Measurements from ENCODE around the gene PDPK1.
"Not testable (repeated sequence)": the region's sequence is repeated elsewhere in the genome, so short reads cannot be mapped to it uniquely, and the experiment has no call there.

The PDPK1 gene

GRCh38 chr16:2526135-2526534 is 11.7 kb upstream of the PDPK1 start:
- H3K4me1 Mint-ChIP-seq, result peaks cover 15% of the 10 kb centered on the region
- peaks cover 17% of the 10 kb centered on the region for H3K36me3 Mint-ChIP-seq
- ATAC-seq (ENCODE audit: low read depth) (no peak), DNase-seq (ENCODE audit: low spot score in 2 of 2) (no peak)
- peak overlapping the region; percentile 59 for H3K27ac Mint-ChIP-seq
- no peak overlapping the region for H3K4me3 Mint-ChIP-seq
- no peaks in the 10 kb centered on the region for H3K27me3 Mint-ChIP-seq
- H3K9me3 Mint-ChIP-seq, result no peaks in the 10 kb centered on the region

GRCh38 chr16:2527071-2527783 is 10.6 kb upstream of the PDPK1 start:
- H3K9me3 Mint-ChIP-seq, result no peaks in the 10 kb centered on the region
- no peaks in the 10 kb centered on the region for H3K27me3 Mint-ChIP-seq
- H3K27ac Mint-ChIP-seq, result peak overlapping the region; percentile 53
- peak in 1 of 2 donors; percentile 3 for DNase-seq (ENCODE audit: low spot score in 2 of 2)
- no peak for ATAC-seq (ENCODE audit: low read depth)
- no peak overlapping the region for H3K4me3 Mint-ChIP-seq
- H3K36me3 Mint-ChIP-seq, result peaks cover 17% of the 10 kb centered on the region
- peaks cover 16% of the 10 kb centered on the region for H3K4me1 Mint-ChIP-seq

GRCh38 chr16:2527784-2528100 is 10.1 kb upstream of the PDPK1 start:
- Mint-ChIP-seq H3K27me3 (no peaks in the 10 kb centered on the region), H3K36me3 (peaks cover 17% of the 10 kb centered on the region), H3K4me3 (no peak overlapping the region), H3K9me3 (no peaks in the 10 kb centered on the region), H3K27ac (peak overlapping the region; percentile 35), H3K4me1 (peaks cover 19% of the 10 kb centered on the region)
- DNase-seq (ENCODE audit: low spot score in 2 of 2) (no peak), ATAC-seq (ENCODE audit: low read depth) (no peak)

- DNase-seq (ENCODE audit: low spot score in 2 of 2), result peak; percentile 4 to 18
- no peaks in the 10 kb centered on the region for H3K9me3 Mint-ChIP-seq
- peaks cover 19% of the 10 kb centered on the region for H3K4me1 Mint-ChIP-seq
- H3K36me3 Mint-ChIP-seq, result peaks cover 17% of the 10 kb centered on the region
- no peak overlapping the region for H3K4me3 Mint-ChIP-seq
- no peaks in the 10 kb centered on the region for H3K27me3 Mint-ChIP-seq
- no peak for ATAC-seq (ENCODE audit: low read depth)
- peak overlapping the region; percentile 35 for H3K27ac Mint-ChIP-seq
Measured at GRCh38 chr16:2528161-2529060, 9.4 kb upstream of the PDPK1 start.

- H3K27ac Mint-ChIP-seq, result peak overlapping the region; percentile 47
- H3K9me3 Mint-ChIP-seq, result no peaks in the 10 kb centered on the region
- peaks cover 16% of the 10 kb centered on the region for H3K4me1 Mint-ChIP-seq
- no peaks in the 10 kb centered on the region for H3K27me3 Mint-ChIP-seq
- DNase-seq (ENCODE audit: low spot score in 2 of 2) (peak in 1 of 2 donors; percentile 26), ATAC-seq (ENCODE audit: low read depth) (no peak)
- peak overlapping the region; percentile 24 for H3K4me3 Mint-ChIP-seq
- H3K36me3 Mint-ChIP-seq, result peaks cover 12% of the 10 kb centered on the region
Measured at GRCh38 chr16:2529061-2529931, 8.5 kb upstream of the PDPK1 start.

- Mint-ChIP-seq H3K4me3 (peak overlapping the region; percentile 37), H3K27me3 (no peaks in the 10 kb centered on the region), H3K36me3 (peaks cover 10% of the 10 kb centered on the region), H3K4me1 (peaks cover 16% of the 10 kb centered on the region), H3K27ac (peak overlapping the region; percentile 89), H3K9me3 (no peaks in the 10 kb centered on the region)
- peak in 1 of 2 donors; percentile 29 for DNase-seq (ENCODE audit: low spot score in 2 of 2)
- no peak for ATAC-seq (ENCODE audit: low read depth)
Measured at GRCh38 chr16:2529961-2530628, 7.7 kb upstream of the PDPK1 start.

GRCh38 chr16:2530629-2531318 is 7.0 kb upstream of the PDPK1 start:
- ATAC-seq (ENCODE audit: low read depth), result no peak
- peak overlapping the region; percentile 90 for H3K4me3 Mint-ChIP-seq
- peak in 1 of 2 donors; percentile 25 for DNase-seq (ENCODE audit: low spot score in 2 of 2)
- H3K27me3 Mint-ChIP-seq, result no peaks in the 10 kb centered on the region
- H3K27ac Mint-ChIP-seq, result peak overlapping the region; percentile 98
- no peaks in the 10 kb centered on the region for H3K9me3 Mint-ChIP-seq
- peaks cover 16% of the 10 kb centered on the region for H3K4me1 Mint-ChIP-seq
- H3K36me3 Mint-ChIP-seq, result peaks cover 10% of the 10 kb centered on the region

GRCh38 chr16:2531371-2531695 is 6.5 kb upstream of the PDPK1 start, which contains the start of gene CEMP1:
Gene CEMP1 (minus strand): TSS chr16:2531408. CDS start chr16:2531073, 335 bp downstream.
- DNase-seq (ENCODE audit: low spot score in 2 of 2) (no peak), ATAC-seq (ENCODE audit: low read depth) (no peak)
- no peaks in the 10 kb centered on the region for H3K9me3 Mint-ChIP-seq
- no peaks in the 10 kb centered on the region for H3K27me3 Mint-ChIP-seq
- H3K36me3 Mint-ChIP-seq, result peaks cover 6% of the 10 kb centered on the region
- H3K4me3 Mint-ChIP-seq, result peak within 1 kb of the TSS; percentile 90
- H3K27ac Mint-ChIP-seq, result peak within 1 kb of the TSS; percentile 98
- peaks cover 14% of the 10 kb centered on the region for H3K4me1 Mint-ChIP-seq

- Mint-ChIP-seq H3K9me3 (no peaks in the 10 kb centered on the region), H3K27me3 (no peaks in the 10 kb centered on the region), H3K27ac (peak overlapping the region; percentile 98), H3K4me3 (peak overlapping the region; percentile 90), H3K4me1 (peaks cover 13% of the 10 kb centered on the region), H3K36me3 (peaks cover 6% of the 10 kb centered on the region)
- peak; percentile 91 to 98 for DNase-seq (ENCODE audit: low spot score in 2 of 2)
- ATAC-seq (ENCODE audit: low read depth), result peak; percentile 81
Measured at GRCh38 chr16:2531696-2532493, 5.9 kb upstream of the PDPK1 start.

GRCh38 chr16:2532494-2533141 is 5.2 kb upstream of the PDPK1 start:
- peak; percentile 69 to 71 for DNase-seq (ENCODE audit: low spot score in 2 of 2)
- Mint-ChIP-seq H3K36me3 (peaks cover 1% of the 10 kb centered on the region), H3K9me3 (no peaks in the 10 kb centered on the region), H3K27me3 (no peaks in the 10 kb centered on the region), H3K4me1 (peaks cover 13% of the 10 kb centered on the region), H3K4me3 (peak overlapping the region; percentile 90), H3K27ac (peak overlapping the region; percentile 98)
- peak; percentile 32 for ATAC-seq (ENCODE audit: low read depth)

- peaks cover 13% of the 10 kb centered on the region for H3K4me1 Mint-ChIP-seq
- DNase-seq (ENCODE audit: low spot score in 2 of 2); H3K36me3 Mint-ChIP-seq; H3K9me3 Mint-ChIP-seq; H3K27me3 Mint-ChIP-seq; ATAC-seq (ENCODE audit: low read depth): not testable (repeated sequence)
- H3K4me3 Mint-ChIP-seq, result peak overlapping the region; percentile 90
- peak overlapping the region; percentile 98 for H3K27ac Mint-ChIP-seq
Measured at GRCh38 chr16:2533142-2533755, 4.6 kb upstream of the PDPK1 start.

- H3K9me3 Mint-ChIP-seq, result no peaks in the 10 kb centered on the region
- ATAC-seq (ENCODE audit: low read depth), result no peak
- H3K27ac Mint-ChIP-seq, result peak overlapping the region; percentile 75
- H3K4me3 Mint-ChIP-seq, result peak overlapping the region; percentile 56
- peaks cover 16% of the 10 kb centered on the region for H3K4me1 Mint-ChIP-seq
- no peaks in the 10 kb centered on the region for H3K27me3 Mint-ChIP-seq
- no peak for DNase-seq (ENCODE audit: low spot score in 2 of 2)
- peaks cover 3% of the 10 kb centered on the region for H3K36me3 Mint-ChIP-seq
Measured at GRCh38 chr16:2533912-2534311, 3.9 kb upstream of the PDPK1 start.

All from memory B cell (primary cell).